HG03196 (cell line): ENCODE data around the gene CUL1.
A peak's percentile ranks its signal among the peaks of the same experiment; 100 is the strongest.

Source experiments
- ATAC-seq: cut with Tn5 transposase; IDR thresholded peaks from one replicate; pipeline ENCODE4 v1.9.1; 2021; ENCODE audit not compliant: unreplicated experiment

Gene CUL1

GRCh38 chr7:148698397-148699023 is at the start of gene CUL1:
Gene CUL1 (plus strand): TSS chr7:148698903. CDS start chr7:148730123, 31,220 bp downstream.
- ATAC-seq, result peak; percentile 59

- ATAC-seq, result no peak
Measured at GRCh38 chr7:148650232-148650858, 48.4 kb upstream of the CUL1 start.

GRCh38 chr7:148652773-148653172 is 45.9 kb upstream of the CUL1 start:
- ATAC-seq, result no peak

GRCh38 chr7:148657929-148658328 is 40.8 kb upstream of the CUL1 start:
- ATAC-seq, result no peak

- no peak for ATAC-seq
Measured at GRCh38 chr7:148661471-148661870, 37.2 kb upstream of the CUL1 start.

- no peak for ATAC-seq
Measured at GRCh38 chr7:148662646-148663045, 36.1 kb upstream of the CUL1 start.

- no peak for ATAC-seq
Measured at GRCh38 chr7:148664324-148664723, 34.4 kb upstream of the CUL1 start.

GRCh38 chr7:148665221-148665620 is 33.5 kb upstream of the CUL1 start:
- no peak for ATAC-seq

- no peak for ATAC-seq
Measured at GRCh38 chr7:148669927-148670326, 28.8 kb upstream of the CUL1 start.

- no peak for ATAC-seq
Measured at GRCh38 chr7:148670374-148670773, 28.3 kb upstream of the CUL1 start.

- no peak for ATAC-seq
Measured at GRCh38 chr7:148670807-148671206, 27.9 kb upstream of the CUL1 start.

- no peak for ATAC-seq
Measured at GRCh38 chr7:148672041-148672440, 26.7 kb upstream of the CUL1 start.

GRCh38 chr7:148674689-148675088 is 24.0 kb upstream of the CUL1 start:
- ATAC-seq, result no peak

- no peak for ATAC-seq
Measured at GRCh38 chr7:148676291-148676690, 22.4 kb upstream of the CUL1 start.

- no peak for ATAC-seq
Measured at GRCh38 chr7:148681821-148682220, 16.9 kb upstream of the CUL1 start.

- no peak for ATAC-seq
Measured at GRCh38 chr7:148684289-148684830, 14.3 kb upstream of the CUL1 start.

- no peak for ATAC-seq
Measured at GRCh38 chr7:148686312-148686937, 12.3 kb upstream of the CUL1 start.

GRCh38 chr7:148687555-148687954 is 11.1 kb upstream of the CUL1 start:
- no peak for ATAC-seq

GRCh38 chr7:148688526-148688925 is 10.2 kb upstream of the CUL1 start:
- no peak for ATAC-seq

GRCh38 chr7:148693651-148694050 is 5.1 kb upstream of the CUL1 start:
- no peak for ATAC-seq

- no peak for ATAC-seq
Measured at GRCh38 chr7:148694631-148695030, 4.1 kb upstream of the CUL1 start.

GRCh38 chr7:148695953-148696352 is 2.8 kb upstream of the CUL1 start:
- no peak for ATAC-seq
